ENCODE data around the gene NUP93. TPM values are rescaled to one million over a fixed set of nuclear protein-coding genes. Genes with fewer than 3 reads are reported as not detected.

Gene NUP93
- total RNA-seq, 2 donors from 2014 or later = 146 to 149 TPM

DNA sequence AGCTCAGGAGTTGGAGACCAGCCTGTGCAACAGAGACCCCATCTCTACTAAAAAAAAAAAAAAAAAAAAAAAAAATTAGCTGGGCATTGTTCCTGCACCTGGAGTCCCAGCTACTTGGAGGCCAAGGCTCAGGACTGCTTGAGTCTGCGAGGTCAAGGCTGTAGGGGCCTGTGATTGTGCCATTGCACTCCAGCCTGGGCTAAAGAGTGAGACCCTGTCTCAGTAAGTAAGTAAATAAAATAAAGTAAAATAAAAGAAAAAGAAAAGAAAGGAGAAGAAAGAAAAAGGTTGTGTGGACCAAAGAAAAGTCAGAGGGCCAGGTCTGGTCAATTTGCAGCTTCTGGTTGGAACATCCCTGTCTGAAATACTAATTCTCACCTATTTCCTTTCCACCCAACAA, 29.3 kb upstream of the NUP93 start:
- Mint-ChIP-seq H3K9me3 (peaks cover 13% of the 10 kb centered on the region), H3K36me3 (ENCODE audit: low read depth) (no peaks in the 10 kb centered on the region), H3K4me3 (no peak overlapping the region), H3K27me3 (ENCODE audit: insufficient read depth) (peaks cover 3% of the 10 kb centered on the region), H3K27ac (no peak overlapping the region), H3K4me1 (no peaks in the 10 kb centered on the region)
- 95 to 100% methylated on average over 1 of the region's 1 CpG for WGBS, 2 experiments (ENCODE audit: insufficient coverage in 1 of 2, insufficient read length in 1 of 2)
- Histone ChIP-seq H3K27ac (ENCODE audit: low read depth, low read length) (no peak overlapping the region), H3K27me3 (ENCODE audit: control insufficient read depth, insufficient read depth, low read length, poor library complexity, severe bottlenecking) (no peaks in the 10 kb centered on the region), H3K4me1 (ENCODE audit: control insufficient read depth, insufficient read depth, low read length) (no peaks in the 10 kb centered on the region), H3K9ac (ENCODE audit: extremely low read depth, low read length, poor library complexity, severe bottlenecking) (no peak overlapping the region), H3K36me3 (ENCODE audit: control insufficient read depth, insufficient read depth, low read length) (no peaks in the 10 kb centered on the region), H3K9me3 (ENCODE audit: control insufficient read depth, low read length) (peaks cover 10% of the 10 kb centered on the region), H3K4me3 (ENCODE audit: low read length) (no peak overlapping the region)
- TF ChIP-seq, protein P1, sequence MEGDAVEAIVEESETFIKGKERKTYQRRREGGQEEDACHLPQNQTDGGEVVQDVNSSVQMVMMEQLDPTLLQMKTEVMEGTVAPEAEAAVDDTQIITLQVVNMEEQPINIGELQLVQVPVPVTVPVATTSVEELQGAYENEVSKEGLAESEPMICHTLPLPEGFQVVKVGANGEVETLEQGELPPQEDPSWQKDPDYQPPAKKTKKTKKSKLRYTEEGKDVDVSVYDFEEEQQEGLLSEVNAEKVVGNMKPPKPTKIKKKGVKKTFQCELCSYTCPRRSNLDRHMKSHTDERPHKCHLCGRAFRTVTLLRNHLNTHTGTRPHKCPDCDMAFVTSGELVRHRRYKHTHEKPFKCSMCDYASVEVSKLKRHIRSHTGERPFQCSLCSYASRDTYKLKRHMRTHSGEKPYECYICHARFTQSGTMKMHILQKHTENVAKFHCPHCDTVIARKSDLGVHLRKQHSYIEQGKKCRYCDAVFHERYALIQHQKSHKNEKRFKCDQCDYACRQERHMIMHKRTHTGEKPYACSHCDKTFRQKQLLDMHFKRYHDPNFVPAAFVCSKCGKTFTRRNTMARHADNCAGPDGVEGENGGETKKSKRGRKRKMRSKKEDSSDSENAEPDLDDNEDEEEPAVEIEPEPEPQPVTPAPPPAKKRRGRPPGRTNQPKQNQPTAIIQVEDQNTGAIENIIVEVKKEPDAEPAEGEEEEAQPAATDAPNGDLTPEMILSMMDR (conservative IDR thresholded peaks at IDR 0.05) = no peak
- DNase-seq = no peak

DNA sequence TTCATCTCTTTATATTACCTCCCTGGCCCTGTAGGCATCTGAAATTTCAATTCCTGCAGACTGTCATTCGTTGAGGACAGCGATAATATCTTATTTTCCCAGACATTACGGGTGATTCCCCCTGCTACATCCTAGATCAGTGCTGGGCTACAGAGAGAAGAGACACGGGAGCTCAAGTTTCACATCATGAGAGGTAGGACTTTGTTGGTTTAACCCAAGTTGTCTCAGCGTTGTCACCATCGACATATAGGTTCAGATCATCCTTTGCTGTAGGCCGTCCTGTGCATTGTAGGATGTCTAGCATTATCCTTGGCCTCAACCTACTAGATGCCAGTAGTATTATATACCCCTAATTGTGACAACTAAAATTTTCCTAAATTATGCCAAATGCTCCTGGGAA, 28.4 kb upstream of the NUP93 start:
- TF ChIP-seq, protein P1 (conservative IDR thresholded peaks at IDR 0.05) = no peak
- DNase-seq = no peak
- Histone ChIP-seq H3K27ac (ENCODE audit: low read depth, low read length) (no peak overlapping the region), H3K4me1 (ENCODE audit: control insufficient read depth, insufficient read depth, low read length) (no peaks in the 10 kb centered on the region), H3K9ac (ENCODE audit: extremely low read depth, low read length, poor library complexity, severe bottlenecking) (no peak overlapping the region), H3K36me3 (ENCODE audit: control insufficient read depth, insufficient read depth, low read length) (no peaks in the 10 kb centered on the region), H3K9me3 (ENCODE audit: control insufficient read depth, low read length) (peaks cover 10% of the 10 kb centered on the region), H3K27me3 (ENCODE audit: control insufficient read depth, insufficient read depth, low read length, poor library complexity, severe bottlenecking) (no peaks in the 10 kb centered on the region), H3K4me3 (ENCODE audit: low read length) (no peak overlapping the region)
- Mint-ChIP-seq H3K36me3 (ENCODE audit: low read depth) (no peaks in the 10 kb centered on the region), H3K9me3 (peaks cover 13% of the 10 kb centered on the region), H3K27ac (no peak overlapping the region), H3K4me1 (no peaks in the 10 kb centered on the region), H3K4me3 (no peak overlapping the region), H3K27me3 (ENCODE audit: insufficient read depth) (peaks cover 3% of the 10 kb centered on the region)
- WGBS, 2 experiments (ENCODE audit: insufficient coverage in 1 of 2, insufficient read length in 1 of 2) = 81 to 82% methylated on average over 7 of the region's 7 CpGs

DNA sequence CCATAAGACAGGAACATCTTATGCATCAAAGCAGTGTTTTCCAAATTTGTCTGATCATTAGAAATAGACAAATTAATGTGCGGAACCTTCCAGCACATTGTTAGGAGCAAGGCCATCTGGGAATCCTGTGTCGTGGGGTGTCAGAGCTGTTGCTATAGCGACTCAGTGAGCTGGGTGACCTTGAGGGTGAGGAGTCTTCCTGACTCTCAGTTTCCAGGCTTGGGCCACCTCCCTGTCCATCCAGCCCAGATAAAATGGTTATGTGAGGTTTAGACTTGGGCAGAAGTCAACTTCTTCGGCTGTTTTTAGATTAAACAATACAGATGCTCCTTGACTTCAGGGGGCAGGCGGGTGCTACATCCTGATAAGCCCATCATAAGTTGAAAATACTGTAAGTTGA, 27.1 kb upstream of the NUP93 start:
- no peak overlapping the region for H3K4me3 Mint-ChIP-seq
- H3K27me3 Mint-ChIP-seq (ENCODE audit: insufficient read depth) = peaks cover 3% of the 10 kb centered on the region
- H3K4me1 ChIP-seq (ENCODE audit: control insufficient read depth, insufficient read depth, low read length) = no peaks in the 10 kb centered on the region
- no peak overlapping the region for H3K9ac ChIP-seq (ENCODE audit: extremely low read depth, low read length, poor library complexity, severe bottlenecking)
- H3K27me3 ChIP-seq (ENCODE audit: control insufficient read depth, insufficient read depth, low read length, poor library complexity, severe bottlenecking) = no peaks in the 10 kb centered on the region
- no peaks in the 10 kb centered on the region for H3K36me3 Mint-ChIP-seq (ENCODE audit: low read depth)
- H3K9me3 Mint-ChIP-seq = peaks cover 5% of the 10 kb centered on the region
- no peaks in the 10 kb centered on the region for H3K36me3 ChIP-seq (ENCODE audit: control insufficient read depth, insufficient read depth, low read length)
- no peak for DNase-seq
- H3K4me1 Mint-ChIP-seq = no peaks in the 10 kb centered on the region
- H3K27ac Mint-ChIP-seq = no peak overlapping the region
- H3K27ac ChIP-seq (ENCODE audit: low read depth, low read length) = no peak overlapping the region
- WGBS, 2 experiments (ENCODE audit: insufficient coverage in 1 of 2, insufficient read length in 1 of 2) = 92 to 95% methylated on average over 3 to 5 of the region's 5 CpGs
- TF ChIP-seq, protein P1 (conservative IDR thresholded peaks at IDR 0.05) = no peak
- H3K4me3 ChIP-seq (ENCODE audit: low read length) = no peak overlapping the region
- H3K9me3 ChIP-seq (ENCODE audit: control insufficient read depth, low read length) = peaks cover under 1% of the 10 kb centered on the region
